GM18868 (cell line): Measurements from ENCODE around the gene ANKRD30BL.
"Not testable (repeated sequence)": the region's sequence is repeated elsewhere in the genome, so short reads cannot be mapped to it uniquely, and the experiment has no call there.

ENCODE experiments used
- ATAC-seq: cut with Tn5 transposase; IDR thresholded peaks from one replicate; pipeline ENCODE4 v1.9.1; 2021; ENCODE audit warnings: mild to moderate bottlenecking, moderate library complexity; ENCODE audit not compliant: unreplicated experiment

ANKRD30BL gene, protein sequence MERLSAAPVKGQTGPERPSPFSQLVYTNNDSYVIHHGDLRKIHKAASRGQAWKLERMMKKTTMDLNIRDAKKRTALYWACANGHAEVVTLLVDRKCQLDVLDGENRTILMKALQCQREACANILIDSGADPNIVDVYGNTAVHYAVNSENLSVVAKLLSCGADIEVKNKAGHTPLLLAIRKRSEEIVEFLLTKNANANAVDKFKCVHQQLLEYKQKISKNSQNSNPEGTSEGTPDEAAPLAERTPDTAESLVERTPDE

DNA sequence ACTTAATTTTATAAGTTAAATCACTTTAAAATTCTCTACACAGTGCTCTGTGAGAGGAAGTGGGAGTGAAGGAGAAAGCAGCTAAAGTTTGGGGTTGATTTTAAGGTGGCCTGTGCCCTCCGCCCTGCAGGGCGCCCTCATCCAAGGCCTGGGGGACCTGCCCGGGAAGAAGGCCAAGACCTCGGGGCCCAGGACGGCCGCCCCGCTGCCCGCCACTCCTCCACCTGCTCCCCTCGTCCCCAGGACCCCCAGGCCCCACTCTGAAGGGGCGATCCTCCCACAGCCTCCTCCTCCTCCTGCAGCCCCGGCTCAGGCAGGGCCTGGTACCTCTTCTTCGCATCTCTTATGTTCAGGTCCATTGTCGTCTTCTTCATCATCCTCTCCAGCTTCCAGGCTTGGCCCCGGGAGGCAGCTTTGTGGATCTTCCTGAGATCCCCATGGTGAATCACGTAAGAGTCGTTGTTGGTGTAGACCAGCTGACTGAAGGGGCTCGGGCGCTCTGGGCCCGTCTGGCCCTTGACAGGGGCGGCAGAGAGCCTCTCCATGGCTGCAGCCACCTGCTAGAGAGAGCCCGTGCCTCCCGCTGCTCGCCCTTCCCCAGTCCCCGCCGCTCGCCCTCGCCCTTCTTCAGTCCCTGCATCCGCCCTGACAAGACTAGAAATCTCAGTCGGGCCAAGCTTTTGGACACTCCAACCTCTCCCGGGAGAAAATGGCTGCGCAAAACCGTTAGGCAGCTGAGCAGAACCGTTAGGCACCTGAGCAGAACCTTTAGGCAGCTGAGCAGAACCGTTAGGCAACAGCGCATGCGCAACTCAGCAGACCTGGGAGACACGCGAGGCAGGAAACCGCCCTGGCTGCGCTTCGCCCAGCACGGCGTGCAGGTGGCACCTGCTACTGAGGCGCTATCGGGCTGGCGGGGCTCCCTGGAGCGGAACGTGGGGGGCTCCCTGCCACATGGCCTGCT lies at the start of gene ANKRD30BL:
Gene ANKRD30BL, minus strand, starts transcription at position 792 of the 964 bp plus-strand sequence. Its CDS starts 247 bp downstream, at position 545.
- ATAC-seq: not testable (repeated sequence)

GRCh38 chr2:132202866-132203265 lies 41.1 kb upstream of the ANKRD30BL start:
- ATAC-seq: not testable (repeated sequence)

- ATAC-seq: not testable (repeated sequence)
Measured at GRCh38 chr2:132192854-132193253, 31.1 kb upstream of the ANKRD30BL start.

GRCh38 chr2:132167100-132167499 lies 5.3 kb upstream of the ANKRD30BL start:
- not testable (repeated sequence) for ATAC-seq

GRCh38 chr2:132162125-132162660 lies 441 bp upstream of the ANKRD30BL start:
- ATAC-seq: not testable (repeated sequence)

- ATAC-seq: not testable (repeated sequence)
Measured at GRCh38 chr2:132146774-132147173, 15.0 kb downstream of the ANKRD30BL start.
